Stimulated activated CD4-positive, alpha-beta T cell treated with anti-CD3 and anti-CD28 coated beads, Interleukin-1b, Interleukin-23, amount 100 ng/mL, for 48 hours (primary cell): ENCODE results near the gene ZCCHC10.
"Not testable (repeated sequence)": the region's sequence is repeated elsewhere in the genome, so short reads cannot be mapped to it uniquely, and the experiment has no call there.

Source experiments
- DNase-seq: peaks from one replicate; pipeline ENCODE4 v3.0.0-alpha.2; 2020

Gene ZCCHC10

DNA sequence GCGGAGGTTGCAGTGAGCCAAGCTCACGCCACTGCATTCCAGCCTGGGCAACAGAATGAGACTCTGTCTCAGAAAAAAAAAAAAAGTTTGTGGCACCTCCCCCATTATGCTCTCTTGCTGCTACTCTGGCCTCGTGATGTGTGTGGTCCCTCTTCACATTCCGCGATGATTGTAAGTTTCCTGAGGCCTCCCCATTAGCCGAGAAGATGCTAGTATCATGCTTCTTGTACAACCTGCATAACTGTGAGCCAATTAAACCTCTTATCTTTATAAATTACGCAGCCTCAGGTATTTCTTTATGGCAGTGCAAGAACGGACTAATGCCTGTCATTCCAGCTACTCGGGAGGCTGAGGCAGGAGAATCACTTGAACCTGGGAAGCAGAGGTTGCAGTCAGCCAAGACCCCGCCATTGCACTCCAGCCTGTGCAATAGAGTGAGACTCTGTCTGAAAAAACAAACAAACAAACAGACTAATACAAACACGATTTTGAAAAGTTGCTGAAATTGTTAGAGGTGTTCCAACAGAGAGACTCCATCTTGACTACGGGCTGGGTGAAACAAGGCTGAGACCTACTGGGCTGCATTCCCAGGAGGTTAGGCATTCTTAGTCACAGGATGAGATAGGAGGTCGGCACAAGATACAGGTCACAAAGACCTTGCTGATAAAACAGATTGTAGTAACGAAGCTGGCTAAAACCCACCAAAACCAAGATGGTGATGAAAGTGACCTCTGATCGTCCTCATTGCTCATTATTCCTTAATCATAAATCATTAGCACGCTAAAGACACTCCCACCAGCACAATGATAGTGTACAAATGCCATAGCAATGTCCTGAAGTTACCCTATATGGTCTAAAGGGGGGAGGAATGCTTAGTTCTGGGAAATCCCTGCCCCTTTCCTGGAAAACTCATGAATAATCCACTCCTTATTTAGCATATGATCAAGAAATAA is 54.6 kb downstream of the ZCCHC10 start:
- DNase-seq: no peak

DNA sequence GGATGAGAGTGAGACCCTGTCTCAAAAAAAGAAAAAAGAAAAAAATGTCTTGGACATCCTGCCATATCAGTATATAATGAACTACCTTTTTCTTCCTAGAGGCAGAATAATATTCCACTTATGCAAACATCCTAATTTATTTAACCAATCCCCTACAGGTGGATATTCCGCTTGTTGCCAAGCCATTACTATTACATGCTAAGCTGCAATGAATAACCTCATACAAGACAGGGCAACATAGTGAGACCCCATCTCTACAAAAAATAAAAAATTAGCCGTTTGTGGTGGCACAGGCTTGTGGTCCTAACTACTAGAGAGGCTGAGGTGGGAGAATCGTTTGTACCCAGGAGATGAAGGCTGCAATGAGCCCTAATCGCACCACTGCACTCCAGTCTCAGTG is 61.2 kb downstream of the ZCCHC10 start:
- no peak for DNase-seq

- peak; percentile 88 for DNase-seq
Measured at GRCh38 chr5:132963171-132964104, 62.9 kb downstream of the ZCCHC10 start, which contains the start of gene AFF4. AFF4 (minus strand) TSS chr5:132963634; CDS start chr5:132937189, 26,445 bp downstream.

- DNase-seq: no peak
Measured at GRCh38 chr5:132962429-132963021, 63.8 kb downstream of the ZCCHC10 start.

- DNase-seq: no peak
Measured at GRCh38 chr5:132961887-132962286, 64.5 kb downstream of the ZCCHC10 start.

DNA sequence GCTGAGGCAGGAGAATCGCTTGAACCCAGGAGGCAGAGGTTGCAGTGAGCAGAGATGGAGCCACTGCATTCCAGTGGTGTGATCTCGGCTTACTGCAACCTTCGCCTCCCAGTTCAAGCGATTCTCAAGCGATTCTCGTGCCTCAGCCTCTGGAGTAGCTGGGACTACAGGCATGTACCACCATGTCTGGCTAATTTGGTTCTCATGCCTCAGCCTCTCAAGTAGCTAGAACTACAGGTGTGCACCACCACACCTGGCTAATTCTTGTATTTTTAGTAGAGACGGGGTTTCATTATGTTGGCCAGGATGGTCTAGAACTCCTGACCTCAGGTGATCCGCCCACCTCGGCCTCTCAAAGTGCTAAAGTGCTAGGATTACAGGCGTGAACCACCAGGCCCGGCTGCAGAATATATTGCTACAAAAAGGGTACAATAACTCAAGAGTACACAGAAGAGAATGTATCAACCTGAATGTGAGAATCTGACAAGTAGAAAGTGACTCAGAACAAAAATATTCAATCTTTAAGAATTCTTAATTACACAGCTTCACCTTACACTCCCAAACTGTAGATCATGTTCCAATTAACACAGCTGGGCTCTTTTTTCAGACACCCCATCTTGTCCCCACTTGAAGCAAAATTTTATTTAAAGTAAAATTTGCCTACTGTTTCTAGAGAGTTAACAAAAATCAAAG is 65.1 kb downstream of the ZCCHC10 start:
- not testable (repeated sequence) for DNase-seq

DNA sequence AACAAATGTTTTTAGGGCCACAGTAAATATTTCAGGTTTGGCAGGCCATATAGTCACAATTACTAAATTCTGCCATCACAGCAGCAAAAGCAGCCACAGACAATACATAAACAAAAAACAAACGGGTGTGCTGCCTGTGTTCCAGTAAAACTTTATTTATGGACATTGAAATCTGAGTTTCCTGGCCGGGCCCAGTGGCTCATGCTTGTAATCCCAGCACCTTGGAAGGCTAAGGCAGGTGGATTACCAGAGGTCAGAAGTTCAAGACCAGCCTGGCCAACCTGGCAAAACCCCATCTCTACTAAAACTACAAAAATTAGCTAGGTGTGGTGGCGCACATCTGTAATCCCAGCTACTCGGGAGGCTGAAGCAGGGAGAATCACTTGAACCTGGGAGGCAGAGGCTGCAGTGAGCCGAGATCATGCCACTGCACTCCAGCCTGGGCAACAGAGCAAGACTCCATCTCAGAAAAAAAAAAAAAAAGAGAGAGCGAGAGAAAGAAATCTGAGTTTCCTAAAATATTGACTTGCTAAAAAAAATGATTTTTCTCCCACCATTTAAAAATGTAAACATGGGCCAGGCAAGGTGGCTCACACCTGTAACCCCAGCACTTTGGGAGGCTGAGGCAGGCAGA is 70.1 kb downstream of the ZCCHC10 start:
- DNase-seq: not testable (repeated sequence)

- no peak for DNase-seq
Measured at GRCh38 chr5:132953710-132954109, 72.6 kb downstream of the ZCCHC10 start.

DNA sequence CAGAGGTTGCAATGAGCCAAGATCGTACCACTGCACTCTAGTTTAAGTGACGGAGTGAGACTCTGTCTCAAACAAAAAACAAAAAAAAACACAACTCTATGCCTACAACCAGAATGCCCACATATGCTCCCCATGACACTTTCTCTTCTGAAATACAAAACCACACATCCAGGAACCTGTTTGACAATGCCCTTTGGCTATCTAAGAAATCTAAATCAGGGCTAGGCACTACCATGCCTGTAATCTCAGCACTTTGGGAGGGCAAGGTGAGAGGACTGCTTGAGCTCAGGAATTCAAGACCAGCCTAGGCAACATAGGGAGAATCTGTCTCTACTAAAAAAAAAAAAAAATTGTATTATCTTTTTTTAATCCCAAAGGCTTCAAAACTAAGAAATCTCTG is 73.5 kb downstream of the ZCCHC10 start:
- DNase-seq: no peak

- DNase-seq: no peak
Measured at GRCh38 chr5:132951897-132952296, 74.5 kb downstream of the ZCCHC10 start.

DNA sequence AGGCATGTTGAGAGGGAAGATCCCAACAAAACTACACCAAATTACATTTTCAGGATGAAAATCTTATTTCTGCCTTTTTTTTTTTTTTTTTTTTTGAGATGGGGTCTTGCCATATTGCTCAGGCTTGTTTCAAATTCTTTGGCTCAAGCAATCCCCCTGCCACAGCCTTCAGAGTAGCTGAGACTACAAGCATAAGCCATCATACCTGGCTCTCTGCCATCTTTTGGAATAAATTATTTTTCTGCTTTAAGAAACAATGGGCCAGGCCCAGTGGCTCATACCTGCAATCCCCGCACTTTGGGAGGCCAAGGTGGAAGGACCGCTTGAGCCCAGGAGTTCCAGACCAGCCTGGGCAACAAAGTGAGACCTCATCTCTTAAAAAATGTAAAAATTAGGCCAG is 77.2 kb downstream of the ZCCHC10 start:
- no peak for DNase-seq

GRCh38 chr5:132947671-132948070 is 78.7 kb downstream of the ZCCHC10 start:
- no peak for DNase-seq
